ENCODE measurements around the gene CD9. TPM values are rescaled to one million over a fixed set of nuclear protein-coding genes. Genes with fewer than 3 reads are reported as not detected.

The CD9 gene
- polyA plus RNA-seq, 4 donors: 46.2 to 296 (median 139) TPM

- WGBS, 3 donors: 74 to 79% (median 77%) methylated on average over 4 of the region's 4 CpGs
- Histone ChIP-seq H3K9me3 (ENCODE audit: control insufficient read depth in 2 of 2, insufficient read depth in 1 of 2, low read depth in 1 of 2, low read length in 1 of 2) (no peaks in the 10 kb centered on the region), H3K27ac (ENCODE audit: low read depth in 1 of 3, low read length in 2 of 3) (no peak overlapping the region), H3K4me1 (ENCODE audit: control insufficient read depth in 3 of 3, insufficient read depth in 2 of 3, low read depth in 1 of 3, low read length in 2 of 3) (no peaks in the 10 kb centered on the region), H3K36me3 (ENCODE audit: control insufficient read depth in 3 of 3, insufficient read depth in 2 of 3, low read depth in 1 of 3, low read length in 3 of 3) (no peaks in the 10 kb centered on the region), H3K4me3 (ENCODE audit: low read depth in 1 of 3, low read length in 3 of 3) (no peak overlapping the region), H3K27me3 (ENCODE audit: control insufficient read depth in 3 of 3, insufficient read depth in 3 of 3, low read length in 3 of 3) (no peaks in the 10 kb centered on the region)
- DNase-seq (no peak), FAIRE-seq (no peak)
Observed at GRCh38 chr12:6263931-6264330, 63.7 kb downstream of the CD9 start.

- no peaks in the 10 kb centered on the region for H3K4me1 ChIP-seq (ENCODE audit: control insufficient read depth in 3 of 3, insufficient read depth in 2 of 3, low read depth in 1 of 3, low read length in 2 of 3)
- WGBS, 3 donors: 74 to 83% (median 83%) methylated on average over 11 of the region's 11 CpGs
- FAIRE-seq: no peak
- peak in 1 of 2 donors; percentile 39 for DNase-seq
- no peaks in the 10 kb centered on the region for H3K9me3 ChIP-seq (ENCODE audit: control insufficient read depth in 2 of 2, insufficient read depth in 1 of 2, low read depth in 1 of 2, low read length in 1 of 2)
- H3K4me3 ChIP-seq (ENCODE audit: low read depth in 1 of 3, low read length in 3 of 3): no peak overlapping the region
- no peaks in the 10 kb centered on the region for H3K36me3 ChIP-seq (ENCODE audit: control insufficient read depth in 3 of 3, insufficient read depth in 2 of 3, low read depth in 1 of 3, low read length in 3 of 3)
- H3K27ac ChIP-seq (ENCODE audit: low read depth in 1 of 3, low read length in 2 of 3): no peak overlapping the region
- no peaks in the 10 kb centered on the region for H3K27me3 ChIP-seq (ENCODE audit: control insufficient read depth in 3 of 3, insufficient read depth in 3 of 3, low read length in 3 of 3)
Observed at GRCh38 chr12:6264402-6265037, 64.3 kb downstream of the CD9 start.

GRCh38 chr12:6265038-6265405 is 64.8 kb downstream of the CD9 start:
- Histone ChIP-seq H3K4me3 (ENCODE audit: low read depth in 1 of 3, low read length in 3 of 3) (no peak overlapping the region), H3K4me1 (ENCODE audit: control insufficient read depth in 3 of 3, insufficient read depth in 2 of 3, low read depth in 1 of 3, low read length in 2 of 3) (no peaks in the 10 kb centered on the region), H3K9me3 (ENCODE audit: control insufficient read depth in 2 of 2, insufficient read depth in 1 of 2, low read depth in 1 of 2, low read length in 1 of 2) (no peaks in the 10 kb centered on the region), H3K27me3 (ENCODE audit: control insufficient read depth in 3 of 3, insufficient read depth in 3 of 3, low read length in 3 of 3) (no peaks in the 10 kb centered on the region), H3K27ac (ENCODE audit: low read depth in 1 of 3, low read length in 2 of 3) (no peak overlapping the region), H3K36me3 (ENCODE audit: control insufficient read depth in 3 of 3, insufficient read depth in 2 of 3, low read depth in 1 of 3, low read length in 3 of 3) (no peaks in the 10 kb centered on the region)
- no peak for DNase-seq
- 91 to 94% (median 94%) methylated on average over 2 of the region's 2 CpGs for WGBS, 3 donors
- no peak for FAIRE-seq

- H3K9me3 ChIP-seq (ENCODE audit: control insufficient read depth in 2 of 2, insufficient read depth in 1 of 2, low read depth in 1 of 2, low read length in 1 of 2): no peaks in the 10 kb centered on the region
- DNase-seq (no peak), FAIRE-seq (no peak)
- no peaks in the 10 kb centered on the region for H3K4me1 ChIP-seq (ENCODE audit: control insufficient read depth in 3 of 3, insufficient read depth in 2 of 3, low read depth in 1 of 3, low read length in 2 of 3)
- 76 to 86% (median 85%) methylated on average over 7 of the region's 7 CpGs for WGBS, 3 donors
- H3K4me3 ChIP-seq (ENCODE audit: low read depth in 1 of 3, low read length in 3 of 3): no peak overlapping the region
- no peaks in the 10 kb centered on the region for H3K27me3 ChIP-seq (ENCODE audit: control insufficient read depth in 3 of 3, insufficient read depth in 3 of 3, low read length in 3 of 3)
- H3K27ac ChIP-seq (ENCODE audit: low read depth in 1 of 3, low read length in 2 of 3): no peak overlapping the region
- no peaks in the 10 kb centered on the region for H3K36me3 ChIP-seq (ENCODE audit: control insufficient read depth in 3 of 3, insufficient read depth in 2 of 3, low read depth in 1 of 3, low read length in 3 of 3)
Observed at GRCh38 chr12:6266541-6266966, 66.4 kb downstream of the CD9 start.

- no peak overlapping the region for H3K4me3 ChIP-seq (ENCODE audit: low read depth in 1 of 3, low read length in 3 of 3)
- no peaks in the 10 kb centered on the region for H3K36me3 ChIP-seq (ENCODE audit: control insufficient read depth in 3 of 3, insufficient read depth in 2 of 3, low read depth in 1 of 3, low read length in 3 of 3)
- no peaks in the 10 kb centered on the region for H3K27me3 ChIP-seq (ENCODE audit: control insufficient read depth in 3 of 3, insufficient read depth in 3 of 3, low read length in 3 of 3)
- no peaks in the 10 kb centered on the region for H3K9me3 ChIP-seq (ENCODE audit: control insufficient read depth in 2 of 2, insufficient read depth in 1 of 2, low read depth in 1 of 2, low read length in 1 of 2)
- H3K4me1 ChIP-seq (ENCODE audit: control insufficient read depth in 3 of 3, insufficient read depth in 2 of 3, low read depth in 1 of 3, low read length in 2 of 3): no peaks in the 10 kb centered on the region
- H3K27ac ChIP-seq (ENCODE audit: low read depth in 1 of 3, low read length in 2 of 3): no peak overlapping the region
- 59 to 66% (median 66%) methylated on average over 12 of the region's 12 CpGs for WGBS, 3 donors
- peak in 1 of 2 donors; percentile 8 for DNase-seq
- FAIRE-seq: no peak
Observed at GRCh38 chr12:6266971-6267721, 66.9 kb downstream of the CD9 start.

- Histone ChIP-seq H3K4me3 (ENCODE audit: low read depth in 1 of 3, low read length in 3 of 3) (no peak overlapping the region), H3K27ac (ENCODE audit: low read depth in 1 of 3, low read length in 2 of 3) (no peak overlapping the region), H3K27me3 (ENCODE audit: control insufficient read depth in 3 of 3, insufficient read depth in 3 of 3, low read length in 3 of 3) (no peaks in the 10 kb centered on the region), H3K4me1 (ENCODE audit: control insufficient read depth in 3 of 3, insufficient read depth in 2 of 3, low read depth in 1 of 3, low read length in 2 of 3) (peaks cover 0 to 10% (median 0%) of the 10 kb centered on the region in 3 donors), H3K9me3 (ENCODE audit: control insufficient read depth in 2 of 2, insufficient read depth in 1 of 2, low read depth in 1 of 2, low read length in 1 of 2) (no peaks in the 10 kb centered on the region), H3K36me3 (ENCODE audit: control insufficient read depth in 3 of 3, insufficient read depth in 2 of 3, low read depth in 1 of 3, low read length in 3 of 3) (no peaks in the 10 kb centered on the region)
- no peak for DNase-seq
- FAIRE-seq: no peak
- 81 to 89% (median 85%) methylated on average over 10 of the region's 10 CpGs for WGBS, 3 donors
Observed at GRCh38 chr12:6268484-6269157, 68.4 kb downstream of the CD9 start.

- no peak for DNase-seq
Observed at GRCh38 chr12:6269986-6270385, 69.8 kb downstream of the CD9 start.

GRCh38 chr12:6271281-6271680 is 71.1 kb downstream of the CD9 start:
- Histone ChIP-seq H3K36me3 (ENCODE audit: control insufficient read depth in 3 of 3, insufficient read depth in 2 of 3, low read depth in 1 of 3, low read length in 3 of 3) (no peaks in the 10 kb centered on the region), H3K4me1 (ENCODE audit: control insufficient read depth in 3 of 3, insufficient read depth in 2 of 3, low read depth in 1 of 3, low read length in 2 of 3) (peaks cover 0 to 10% (median 0%) of the 10 kb centered on the region in 3 donors), H3K4me3 (ENCODE audit: low read depth in 1 of 3, low read length in 3 of 3) (no peak overlapping the region), H3K27me3 (ENCODE audit: control insufficient read depth in 3 of 3, insufficient read depth in 3 of 3, low read length in 3 of 3) (peaks cover 0 to 3% (median 0%) of the 10 kb centered on the region in 3 donors), H3K9me3 (ENCODE audit: control insufficient read depth in 2 of 2, insufficient read depth in 1 of 2, low read depth in 1 of 2, low read length in 1 of 2) (no peaks in the 10 kb centered on the region), H3K27ac (ENCODE audit: low read depth in 1 of 3, low read length in 2 of 3) (no peak overlapping the region)
- DNase-seq: no peak
- FAIRE-seq: no peak
- 81 to 89% (median 86%) methylated on average over 8 of the region's 8 CpGs for WGBS, 3 donors

More at GRCh38 chr12:6269986-6270385, 69.8 kb downstream of the CD9 start:
- Histone ChIP-seq H3K27me3 (ENCODE audit: control insufficient read depth in 3 of 3, insufficient read depth in 3 of 3, low read length in 3 of 3) (peaks cover 0 to 3% (median 0%) of the 10 kb centered on the region in 3 donors), H3K4me1 (ENCODE audit: control insufficient read depth in 3 of 3, insufficient read depth in 2 of 3, low read depth in 1 of 3, low read length in 2 of 3) (peaks cover 0 to 10% (median 0%) of the 10 kb centered on the region in 3 donors), H3K4me3 (ENCODE audit: low read depth in 1 of 3, low read length in 3 of 3) (no peak overlapping the region), H3K36me3 (ENCODE audit: control insufficient read depth in 3 of 3, insufficient read depth in 2 of 3, low read depth in 1 of 3, low read length in 3 of 3) (no peaks in the 10 kb centered on the region), H3K9me3 (ENCODE audit: control insufficient read depth in 2 of 2, insufficient read depth in 1 of 2, low read depth in 1 of 2, low read length in 1 of 2) (no peaks in the 10 kb centered on the region), H3K27ac (ENCODE audit: low read depth in 1 of 3, low read length in 2 of 3) (no peak overlapping the region)
- FAIRE-seq: no peak
- 94 to 96% (median 95%) methylated on average over 16 of the region's 16 CpGs for WGBS, 3 donors

Measured in small intestine (tissue), 7 donors.